Activated CD8-positive, alpha-beta memory T cell treated with anti-CD3 and anti-CD28 coated beads for 36 hours (primary cell): Measurements from ENCODE around the gene ZNHIT6. TPM values are rescaled to one million over a fixed set of nuclear protein-coding genes. Genes with fewer than 3 reads are reported as not detected.
"Not testable (repeated sequence)": the region's sequence is repeated elsewhere in the genome, so short reads cannot be mapped to it uniquely, and the experiment has no call there.

Source experiments
- CTCF ChIA-PET: fragments of 350-600 bp; sonication (Branson Sonifier 250); formaldehyde crosslinking; loops from one replicate; lab custom pipeline; 2021; ENCODE audit warnings: antibody characterized with exemption; lab: Charles Lee
- POLR2A ChIA-PET: fragments of 350-600 bp; sonication (Branson Sonifier 250); formaldehyde crosslinking; loops from one replicate; lab custom pipeline; 2021; ENCODE audit warnings: antibody characterized with exemption; lab: Charles Lee
- total RNA-seq, 2 experiments: library from RNA; stranded (reverse); gene quantifications; one replicate each; pipeline ENCODE4 v1.2.3, GENCODE V29; 2021

Gene ZNHIT6
- total RNA-seq, 2 experiments from 2014 or later, result 32.5 to 32.7 TPM

DNA sequence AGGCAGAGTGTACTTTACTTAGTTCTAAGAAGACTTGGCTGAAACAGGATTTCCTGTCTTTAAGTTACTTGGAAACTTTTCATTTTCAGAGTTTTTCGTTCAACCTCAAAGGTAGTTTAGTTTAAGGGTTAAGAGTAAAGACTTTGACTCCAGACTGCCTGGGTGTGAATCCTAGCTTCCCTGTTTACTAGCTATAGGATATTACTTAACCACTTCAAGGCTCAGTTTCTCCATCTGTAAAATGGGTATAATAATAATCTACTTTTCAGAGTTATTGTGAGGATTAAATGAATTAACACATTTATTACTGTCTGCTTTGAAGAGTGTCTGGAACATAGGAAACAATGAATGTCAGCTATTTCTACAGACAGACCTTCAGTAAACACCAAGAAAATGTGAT lies 30.0 kb downstream of the ZNHIT6 start:
- ChIA-PET CTCF (no interaction called here), POLR2A (no interaction called here)

DNA sequence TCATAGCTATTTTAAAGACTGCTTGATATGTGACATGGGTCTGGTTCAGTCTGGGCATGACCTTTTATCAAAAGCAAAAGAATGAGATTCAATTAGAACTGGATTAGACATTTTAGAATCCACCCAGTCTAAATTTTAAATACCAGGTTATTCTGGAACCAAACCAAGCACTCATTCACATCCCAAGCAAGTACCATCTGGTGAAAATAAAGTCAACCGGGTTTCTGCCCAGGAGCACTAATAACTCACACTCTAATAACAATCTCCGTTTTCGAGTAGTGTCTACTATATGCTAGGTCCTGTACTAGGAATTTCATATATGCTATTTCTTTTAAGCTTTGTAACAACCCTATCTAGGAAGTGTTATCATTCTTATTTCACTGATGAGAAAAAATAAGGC lies 30.6 kb downstream of the ZNHIT6 start:
- ChIA-PET POLR2A (no interaction called here), CTCF (no interaction called here)

DNA sequence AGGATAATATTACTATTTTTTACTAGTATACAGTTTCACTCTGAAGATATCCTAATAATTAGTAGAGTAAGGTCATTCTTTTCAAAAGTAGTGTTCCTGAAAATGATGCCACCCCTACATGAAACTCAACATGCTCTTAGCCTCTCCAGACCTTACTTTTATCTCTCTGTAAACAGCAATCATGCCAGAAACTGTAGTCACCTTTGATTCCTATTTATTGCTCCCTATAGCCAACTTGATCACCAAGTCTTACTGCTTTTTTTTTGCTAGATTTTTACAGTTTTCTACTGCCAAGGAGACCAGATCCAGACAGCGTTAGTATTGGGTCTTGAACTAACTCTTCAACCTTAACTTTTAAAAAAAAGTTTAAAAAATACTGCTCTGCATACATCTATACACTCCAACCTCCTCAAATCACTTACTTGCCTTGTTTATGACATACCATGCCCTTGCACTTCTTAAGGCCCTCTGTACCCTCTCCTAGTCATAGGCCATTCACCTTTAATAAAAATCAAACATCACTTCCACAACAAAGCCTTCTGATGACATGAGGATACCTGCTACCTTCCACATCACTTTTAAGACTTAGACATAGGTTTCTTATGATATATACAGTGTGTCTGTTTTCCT lies 36.1 kb downstream of the ZNHIT6 start:
- ChIA-PET CTCF (no interaction called here), POLR2A (no interaction called here)

DNA sequence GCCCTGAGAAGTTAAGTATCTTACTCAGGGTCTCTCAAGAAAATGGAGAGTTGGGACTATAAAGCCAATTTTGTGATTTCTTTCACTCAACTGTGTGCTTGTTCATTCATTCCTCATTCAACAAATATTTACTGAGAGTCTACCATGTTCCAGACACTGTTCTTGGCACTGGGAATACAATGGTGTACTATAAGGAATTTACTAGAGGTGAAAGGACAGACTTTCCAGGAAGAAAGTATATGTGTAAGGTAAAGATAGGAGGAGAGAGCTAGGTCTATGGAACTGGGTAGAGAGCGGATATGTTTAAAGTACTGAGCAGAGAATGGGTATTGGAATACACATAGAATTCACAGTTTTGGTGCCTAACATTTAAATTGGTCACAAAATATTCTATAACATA lies 42.3 kb downstream of the ZNHIT6 start:
- ChIA-PET CTCF (no interaction called here), POLR2A (no interaction called here)

DNA sequence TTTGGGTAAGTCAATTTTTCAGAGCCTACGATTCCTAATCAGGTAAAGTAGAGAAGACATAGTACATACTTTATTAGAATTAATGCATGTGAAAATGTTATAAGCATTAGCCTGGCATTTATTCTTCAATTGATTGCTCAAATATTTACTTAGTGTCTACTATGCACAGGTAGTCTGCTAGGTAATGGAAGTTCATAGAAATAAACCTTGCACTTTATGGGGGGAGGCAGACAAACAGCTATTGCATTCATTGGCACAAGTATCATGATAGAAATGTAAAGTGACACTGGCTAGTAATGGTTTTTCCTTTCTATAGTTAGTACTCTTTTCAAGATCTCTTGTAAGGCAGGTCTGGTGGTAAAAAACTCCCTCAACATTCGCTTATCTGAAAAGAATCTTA lies 44.9 kb downstream of the ZNHIT6 start:
- CTCF ChIA-PET, result no interaction called here
- POLR2A ChIA-PET, result no interaction called here

DNA sequence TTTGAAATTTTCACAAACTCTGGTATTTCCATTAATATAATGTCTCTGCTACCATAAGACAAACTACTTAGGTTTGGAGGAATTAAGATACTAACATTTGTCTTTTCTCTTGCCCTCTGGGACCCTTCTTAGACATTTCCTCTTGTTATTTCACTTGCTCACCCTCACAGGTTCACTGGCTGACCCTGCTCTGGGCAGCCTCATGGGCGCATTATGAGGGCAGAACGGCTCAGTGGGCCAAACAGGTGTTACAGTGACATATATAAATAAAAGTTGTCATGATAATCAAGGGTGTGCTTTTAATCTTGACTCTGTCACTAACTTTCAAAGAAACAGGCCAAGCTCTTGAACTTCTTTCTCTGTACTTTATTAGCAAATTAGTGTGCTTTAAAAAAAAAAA lies 46.5 kb downstream of the ZNHIT6 start:
- ChIA-PET CTCF (no interaction called here), POLR2A (no interaction called here)

DNA sequence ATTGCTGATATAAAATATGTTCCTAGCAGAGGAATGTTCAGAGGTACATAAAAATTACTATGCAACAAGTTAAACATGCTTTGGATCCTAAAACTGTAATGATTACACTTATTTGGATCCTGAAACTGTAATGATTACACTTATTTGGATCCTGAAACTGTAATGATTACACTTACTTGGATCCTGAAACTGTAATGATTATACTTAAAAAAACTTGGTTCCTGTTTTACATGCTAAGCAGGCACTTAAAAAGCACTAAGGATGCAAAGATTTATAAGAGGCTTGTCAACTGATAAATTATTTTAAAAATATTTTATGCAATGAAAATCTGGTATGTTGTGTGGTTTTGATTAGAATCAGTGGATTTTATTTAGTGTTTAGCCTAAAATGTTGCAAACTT lies 47.7 kb downstream of the ZNHIT6 start:
- POLR2A ChIA-PET, result no interaction called here

DNA sequence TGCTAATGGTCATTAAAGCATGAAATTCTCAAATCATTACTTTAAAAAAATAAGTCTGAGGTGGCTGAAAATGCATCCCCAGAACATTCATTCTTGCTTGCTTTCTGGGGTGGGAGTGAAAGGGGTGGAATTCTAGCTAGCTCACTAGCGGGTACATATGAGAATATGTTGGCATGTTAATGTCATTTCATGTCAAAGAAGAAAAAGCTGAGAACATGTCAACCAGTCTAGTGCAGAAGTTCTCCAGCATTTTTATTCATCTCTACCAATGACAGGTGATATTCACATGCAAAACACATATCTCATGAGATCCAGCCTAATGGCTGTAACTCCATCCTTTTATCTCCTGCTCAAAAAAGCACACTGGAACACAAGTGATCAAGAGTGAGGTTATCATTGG lies 49.1 kb downstream of the ZNHIT6 start:
- POLR2A ChIA-PET, result no interaction called here
- CTCF ChIA-PET, result no interaction called here

More for the DNA sequence above, 47.7 kb downstream of the ZNHIT6 start:
- CTCF ChIA-PET, result no interaction called here

DNA sequence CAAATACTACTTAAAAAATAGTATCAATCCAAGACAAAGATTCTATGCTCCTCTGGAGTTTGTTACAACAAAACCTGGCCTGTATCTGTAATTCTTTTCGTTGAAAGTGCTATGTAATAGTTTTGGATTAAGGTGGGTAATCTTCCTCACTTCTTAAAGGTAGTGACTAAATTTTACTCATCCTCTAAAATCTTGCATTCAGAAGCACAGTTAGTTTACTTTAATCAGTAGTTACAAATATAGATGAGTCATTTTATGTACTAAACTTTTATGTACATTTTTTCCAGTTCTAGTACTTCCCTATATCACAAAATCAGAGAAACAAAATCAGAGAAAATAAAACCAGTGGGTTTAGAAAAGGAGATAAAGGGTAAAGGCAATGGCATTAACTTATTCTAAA lies 51.3 kb downstream of the ZNHIT6 start:
- ChIA-PET POLR2A (no interaction called here), CTCF (no interaction called here)

DNA sequence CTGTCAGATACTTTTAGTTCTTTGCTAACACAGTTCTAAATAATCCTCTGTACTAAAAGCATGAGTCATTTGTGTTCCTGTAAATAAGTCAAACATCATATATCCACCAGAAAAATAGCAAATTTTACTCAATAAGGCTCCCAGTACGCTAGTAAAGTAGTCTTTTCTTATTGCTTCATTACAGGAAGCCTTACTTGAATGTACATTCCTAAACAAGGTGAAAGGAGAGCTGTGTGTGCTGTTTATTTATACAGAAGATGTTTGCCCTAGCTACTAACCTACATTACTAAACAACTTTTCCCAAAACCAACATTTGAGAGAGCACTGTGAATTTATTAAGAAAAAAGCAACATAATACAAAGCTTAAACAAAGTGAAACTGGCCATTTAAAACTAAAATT lies 52.0 kb downstream of the ZNHIT6 start:
- POLR2A ChIA-PET, result no interaction called here
- CTCF ChIA-PET, result no interaction called here

DNA sequence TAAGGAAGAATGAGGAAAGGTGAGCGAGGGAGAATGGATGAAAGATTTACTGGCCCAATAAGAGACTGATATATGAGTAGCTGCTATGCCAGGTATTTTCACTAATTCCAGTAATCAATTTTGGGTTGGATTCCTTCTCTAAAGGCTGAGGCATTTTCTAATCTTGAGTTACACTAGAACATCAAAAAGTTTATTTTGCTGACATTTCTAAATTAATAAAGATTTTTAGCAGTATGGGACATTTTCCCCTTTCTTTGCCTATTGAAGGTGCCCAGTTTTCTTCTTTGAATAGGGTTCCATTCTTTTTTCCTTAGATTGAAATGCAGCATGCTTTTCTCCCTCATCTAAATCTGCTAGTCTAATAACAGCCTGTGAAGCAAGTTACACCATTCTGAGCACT lies 52.9 kb downstream of the ZNHIT6 start:
- POLR2A ChIA-PET, result no interaction called here
- CTCF ChIA-PET, result no interaction called here

DNA sequence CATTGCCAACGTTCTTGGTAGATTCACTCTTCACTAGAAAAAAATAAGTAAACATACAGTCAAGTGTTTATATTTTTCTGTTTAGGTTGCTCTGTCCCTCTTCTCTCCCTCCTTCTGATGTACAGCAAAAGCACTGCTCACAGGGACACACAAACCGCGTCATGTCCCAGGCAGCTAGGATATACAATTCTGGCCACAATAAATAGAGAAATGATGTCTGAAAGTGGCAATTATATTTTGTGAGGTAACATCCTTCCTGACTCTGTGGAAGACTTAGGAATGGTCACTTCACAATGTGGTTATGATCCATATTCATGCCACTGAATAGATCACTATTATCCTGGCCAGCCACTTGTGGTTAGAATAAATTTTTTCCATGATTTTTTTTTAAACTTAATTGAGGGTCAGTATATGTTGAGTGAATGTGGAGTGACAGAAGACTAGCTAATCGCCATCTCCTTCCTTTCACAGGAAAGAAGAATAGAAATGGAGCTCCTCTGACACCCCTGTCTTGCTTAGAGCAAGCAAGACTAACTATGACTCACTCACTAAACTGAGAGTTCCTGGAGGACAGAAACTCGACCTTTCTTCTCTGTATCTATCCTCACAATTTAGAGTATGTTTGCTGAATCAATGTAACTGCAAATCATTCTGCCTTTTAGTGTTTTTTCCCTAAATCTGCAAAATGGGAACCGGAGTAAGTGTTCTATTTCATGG lies 54.0 kb downstream of the ZNHIT6 start:
- POLR2A ChIA-PET, result no interaction called here
- CTCF ChIA-PET, result no interaction called here

DNA sequence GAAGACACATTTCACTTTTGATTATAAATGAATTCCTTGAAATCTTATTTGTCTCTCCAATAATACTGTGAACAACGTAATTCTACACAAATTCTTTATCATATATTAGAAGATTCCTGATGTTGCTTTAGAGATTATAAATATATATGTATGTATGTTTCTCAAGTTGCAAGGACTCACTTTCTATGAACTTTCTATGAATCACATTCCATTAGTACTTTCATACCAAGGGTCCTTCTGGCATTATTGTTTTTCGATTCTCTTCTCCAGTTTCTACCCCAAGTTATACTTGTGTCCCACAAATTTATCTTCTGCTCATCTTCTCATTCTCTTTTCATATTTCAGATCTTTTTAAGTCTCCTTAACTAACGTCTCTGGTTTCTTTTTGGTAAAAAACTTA lies 55.9 kb downstream of the ZNHIT6 start:
- ChIA-PET POLR2A (no interaction called here), CTCF (no interaction called here)

DNA sequence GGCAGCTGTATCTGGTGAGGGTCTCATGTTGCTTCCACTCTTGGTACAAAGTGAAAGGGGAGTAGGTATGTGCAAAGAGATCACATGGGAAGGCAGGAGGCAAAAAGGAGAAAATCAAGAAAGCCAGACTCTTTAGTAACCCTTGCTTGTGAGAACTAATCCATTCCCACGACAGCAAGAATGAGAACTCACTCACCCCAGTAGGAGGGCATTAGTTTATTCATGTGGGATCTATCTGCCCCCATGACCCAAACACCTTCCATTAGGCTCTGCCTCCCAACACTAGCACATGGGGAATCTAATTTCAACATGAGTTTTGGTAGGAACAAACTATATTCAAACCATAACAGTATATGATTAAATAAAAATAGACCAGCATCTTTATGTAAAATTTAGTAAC lies 57.6 kb downstream of the ZNHIT6 start:
- ChIA-PET CTCF (no interaction called here), POLR2A (no interaction called here)

DNA sequence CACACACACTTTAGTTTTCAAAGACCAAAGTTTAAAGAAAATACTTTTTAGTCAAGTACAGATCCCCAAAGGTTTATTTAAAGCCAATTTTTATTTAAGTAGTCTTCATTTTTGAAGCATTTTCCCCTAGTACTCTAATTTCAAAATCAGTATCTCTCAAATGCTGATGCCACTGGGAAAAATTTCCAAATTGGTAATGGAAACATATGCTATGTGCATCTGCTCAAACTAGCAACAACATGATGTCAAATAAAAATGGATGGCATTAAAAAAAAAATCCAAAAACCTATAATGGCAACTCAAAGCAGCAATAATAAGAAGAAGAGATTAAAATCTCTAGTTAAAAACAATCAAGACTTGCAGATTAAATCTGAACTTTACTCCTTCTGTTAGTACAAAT lies 58.6 kb downstream of the ZNHIT6 start:
- ChIA-PET CTCF (no interaction called here), POLR2A (no interaction called here)

DNA sequence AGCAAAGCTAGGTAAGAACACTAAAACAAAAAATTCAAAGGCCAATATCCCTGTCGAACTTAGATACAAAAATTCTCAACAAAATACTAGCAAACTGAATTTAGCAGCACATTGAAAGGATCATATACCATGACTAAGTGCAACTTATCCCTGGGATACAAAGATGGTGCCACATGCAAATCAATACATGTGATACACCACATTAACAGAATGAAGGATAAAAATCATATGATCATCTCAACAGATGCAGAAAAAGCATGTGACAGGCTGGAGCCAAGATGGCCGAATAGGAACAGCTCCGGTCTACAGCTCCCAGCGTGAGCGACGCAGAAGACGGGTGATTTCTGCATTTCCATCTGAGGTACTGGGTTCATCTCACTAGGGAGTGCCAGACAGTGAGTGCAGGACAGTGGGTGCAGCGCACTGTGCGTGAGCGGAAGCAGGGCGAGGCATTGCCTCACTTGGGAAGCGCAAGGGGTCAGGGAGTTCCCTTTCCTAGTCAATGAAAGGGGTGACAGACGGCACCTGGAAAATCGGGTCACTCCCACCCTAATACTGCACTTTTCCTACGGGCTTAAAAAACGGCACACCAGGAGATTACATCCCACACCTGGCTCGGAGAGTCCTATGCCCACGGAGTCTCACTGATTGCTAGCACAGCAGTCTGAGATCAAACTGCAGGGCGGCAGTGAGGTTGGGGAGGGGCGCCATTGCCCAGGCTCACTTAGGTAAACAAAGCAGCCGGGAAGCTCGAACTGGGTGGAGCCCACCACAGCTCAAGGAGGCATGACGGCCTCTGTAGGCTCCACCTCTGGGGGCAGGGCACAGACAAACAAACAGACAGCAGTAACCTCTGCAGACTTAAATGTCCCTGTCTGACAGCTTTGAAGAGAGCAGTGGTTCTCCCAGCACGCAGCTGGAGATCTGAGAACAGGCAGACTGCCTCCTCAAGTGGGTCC lies 66.4 kb downstream of the ZNHIT6 start:
- POLR2A ChIA-PET, CTCF ChIA-PET: not testable (repeated sequence)

DNA sequence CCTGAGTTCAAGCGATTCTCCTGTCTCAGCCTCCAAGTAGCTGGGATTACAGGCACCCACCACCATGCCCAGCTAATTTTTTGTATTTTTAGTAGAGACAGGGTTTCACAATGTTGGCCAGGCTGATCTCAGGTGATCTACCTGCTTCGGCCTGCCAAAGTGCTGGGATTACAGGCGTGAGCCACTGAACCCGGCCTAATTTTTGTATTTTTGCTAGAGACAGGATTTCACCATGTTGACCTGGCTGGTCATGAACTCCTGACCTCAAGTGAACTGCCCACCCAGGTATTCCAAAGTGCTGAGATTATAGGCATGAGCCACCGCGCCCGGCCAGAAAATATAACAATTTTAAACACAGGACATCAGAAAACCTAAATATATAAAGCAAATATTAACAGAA lies 68.3 kb downstream of the ZNHIT6 start:
- POLR2A ChIA-PET, CTCF ChIA-PET: not testable (repeated sequence)

DNA sequence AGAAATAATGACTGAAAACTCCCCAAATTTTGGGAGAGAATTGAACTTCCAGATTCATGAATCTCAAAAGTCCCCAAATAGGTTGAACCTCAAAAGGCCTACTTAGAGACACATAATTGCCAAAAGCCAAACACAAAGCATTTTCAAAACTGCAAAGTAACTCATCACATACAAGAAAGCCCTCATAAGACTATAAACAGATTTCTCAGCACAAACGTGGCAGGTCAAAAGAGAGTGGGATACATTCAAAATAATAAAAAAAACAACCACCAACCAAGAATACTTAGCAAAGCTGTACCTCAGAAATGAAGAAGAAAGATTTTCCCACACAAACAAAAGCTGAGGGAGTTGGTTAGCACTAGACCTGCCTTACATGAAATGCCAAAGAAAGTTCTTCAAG lies 69.8 kb downstream of the ZNHIT6 start:
- ChIA-PET POLR2A (no interaction called here), CTCF (no interaction called here)

DNA sequence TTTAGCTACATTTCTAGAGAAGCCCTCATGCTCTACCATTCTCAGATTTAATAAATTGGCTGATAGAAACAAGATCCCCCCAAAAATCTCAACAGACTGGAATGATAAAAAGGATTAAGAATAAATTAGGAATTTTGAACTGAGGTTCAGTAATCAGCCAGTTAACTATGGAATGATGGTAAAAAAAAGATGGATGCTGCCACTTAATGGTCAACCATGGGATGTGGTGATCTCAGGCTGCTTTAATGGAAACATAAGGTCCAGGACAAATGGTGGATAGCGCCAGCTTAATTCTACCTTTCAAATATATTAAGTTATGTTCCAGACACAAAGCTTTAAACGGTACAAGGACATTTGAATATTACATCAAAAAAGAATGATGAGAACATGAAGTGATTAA lies 77.7 kb downstream of the ZNHIT6 start:
- CTCF ChIA-PET, result interaction anchor here (0.7 kb wide), 1 partner anchor 259 kb away, joined by 3 read pairs; no protein-coding TSS in a partner anchor
- POLR2A ChIA-PET, result no interaction called here

DNA sequence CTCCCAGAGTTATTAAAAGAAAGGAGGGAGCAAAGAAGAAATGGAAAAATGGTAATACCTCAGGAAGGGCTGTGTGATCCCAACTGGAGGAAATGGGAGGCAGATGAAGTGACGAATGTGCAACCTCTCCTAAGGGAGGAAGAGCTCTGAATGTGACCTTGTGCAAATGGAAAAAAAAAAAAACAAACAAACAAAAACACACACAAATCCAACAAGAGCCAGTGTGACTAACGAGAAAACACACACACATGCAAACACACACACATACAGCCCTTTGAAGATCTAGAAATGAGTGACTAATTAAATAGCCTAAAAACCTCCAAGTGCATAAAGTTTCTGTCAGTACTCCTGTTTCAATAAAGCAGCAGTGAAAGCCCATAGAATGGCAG lies 78.7 kb downstream of the ZNHIT6 start:
- ChIA-PET POLR2A (no interaction called here), CTCF (no interaction called here)
